ENCODE measurements around the gene GTF2IRD1. TPM values are rescaled to one million over a fixed set of nuclear protein-coding genes. Genes with fewer than 3 reads are reported as not detected.
"Not testable (repeated sequence)": the region's sequence is repeated elsewhere in the genome, so short reads cannot be mapped to it uniquely, and the experiment has no call there.

GTF2IRD1 gene
- total RNA-seq, 1 donor from 2014 or later, result 0.39 TPM

DNA sequence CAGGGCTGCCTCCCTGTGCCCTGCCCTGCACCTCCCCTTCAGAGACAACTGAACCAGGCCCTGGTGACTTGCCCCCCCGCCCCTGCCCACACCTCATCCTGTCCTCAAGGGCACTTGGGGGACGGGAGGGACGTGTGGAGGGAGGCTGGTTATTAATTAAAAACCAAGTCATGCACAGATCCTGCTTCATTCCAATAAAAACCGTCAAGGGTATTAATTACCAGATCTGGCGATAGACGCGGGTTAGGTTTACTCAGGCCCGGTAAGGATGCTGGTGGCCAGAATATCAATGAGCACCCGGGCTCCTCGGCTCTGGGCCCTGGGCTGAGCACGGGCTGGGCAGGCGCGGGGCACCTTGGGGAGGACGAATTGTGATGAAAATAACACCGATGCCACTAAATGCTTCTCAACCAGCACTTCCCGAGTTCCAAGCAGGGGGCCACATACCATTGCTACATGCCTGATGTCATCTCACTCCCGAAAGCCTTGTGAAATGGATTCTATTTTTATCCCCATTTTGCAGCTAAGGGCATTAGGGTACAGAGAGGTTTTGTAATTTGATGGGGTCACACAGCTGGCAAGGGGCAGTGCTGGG, 24.5 kb upstream of the GTF2IRD1 start:
- intact Hi-C loops (cut with micrococcal nuclease), result no loop called here

DNA sequence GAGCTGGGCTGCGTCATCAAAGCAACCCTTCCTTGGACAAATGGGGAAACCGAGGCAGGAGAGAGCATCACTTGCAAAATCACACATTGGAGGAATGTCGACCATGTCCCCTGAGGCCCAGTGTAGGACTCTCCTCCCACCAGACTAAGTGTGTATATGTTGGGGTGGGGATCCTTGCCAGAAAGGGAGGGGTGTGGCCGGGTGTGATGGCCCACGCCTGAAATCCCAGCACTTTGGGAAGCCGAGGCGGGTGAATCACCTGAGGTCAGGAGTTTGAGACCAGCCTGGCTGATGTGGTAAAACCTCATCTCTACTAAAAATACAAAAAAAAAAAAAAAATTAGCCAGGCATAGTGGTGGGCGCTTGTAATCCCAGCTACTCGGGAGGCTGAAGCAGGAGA, 23.3 kb upstream of the GTF2IRD1 start:
- intact Hi-C loops (cut with micrococcal nuclease), result not testable (repeated sequence)

DNA sequence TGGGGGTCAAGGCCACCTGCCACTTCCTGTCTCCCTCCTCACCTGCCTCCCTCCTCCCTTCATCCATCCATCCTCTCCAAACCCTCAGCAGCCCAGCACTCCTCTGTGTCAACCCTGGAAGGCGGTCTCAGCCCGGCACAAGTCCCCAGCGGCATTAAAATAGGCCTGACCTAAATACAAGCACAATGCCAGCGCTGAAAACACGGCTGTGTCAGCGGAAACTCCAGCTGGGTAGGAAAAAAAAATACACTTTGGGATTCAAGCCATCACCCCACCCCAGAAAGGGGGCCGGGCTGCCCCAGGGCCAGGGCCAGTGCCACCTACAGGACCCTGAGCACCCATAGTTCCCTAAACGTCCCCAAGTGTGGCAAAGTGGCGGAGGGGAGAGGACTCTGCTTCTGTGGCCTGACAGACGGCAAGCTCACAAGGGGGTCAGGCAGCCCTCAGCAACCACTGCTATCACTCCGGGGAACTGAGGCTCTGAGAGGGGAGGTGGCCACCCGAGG, 22.7 kb upstream of the GTF2IRD1 start:
- intact Hi-C loops (cut with micrococcal nuclease), result no loop called here

DNA sequence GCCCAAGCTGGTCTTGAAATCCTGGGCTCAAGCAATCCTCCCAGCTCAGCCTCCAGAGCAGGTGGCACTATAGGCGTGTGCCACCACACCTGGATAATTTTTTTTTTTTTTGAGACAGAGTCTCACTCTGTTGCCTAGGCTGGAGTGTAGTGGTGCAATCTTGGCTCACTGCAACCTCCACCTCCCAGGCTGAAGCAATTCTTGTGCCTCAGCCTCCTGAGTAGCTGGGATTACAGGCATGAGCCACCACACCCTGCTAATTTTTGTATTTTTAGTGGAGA, 16.5 kb upstream of the GTF2IRD1 start:
- intact Hi-C loops (cut with micrococcal nuclease), result not testable (repeated sequence)

DNA sequence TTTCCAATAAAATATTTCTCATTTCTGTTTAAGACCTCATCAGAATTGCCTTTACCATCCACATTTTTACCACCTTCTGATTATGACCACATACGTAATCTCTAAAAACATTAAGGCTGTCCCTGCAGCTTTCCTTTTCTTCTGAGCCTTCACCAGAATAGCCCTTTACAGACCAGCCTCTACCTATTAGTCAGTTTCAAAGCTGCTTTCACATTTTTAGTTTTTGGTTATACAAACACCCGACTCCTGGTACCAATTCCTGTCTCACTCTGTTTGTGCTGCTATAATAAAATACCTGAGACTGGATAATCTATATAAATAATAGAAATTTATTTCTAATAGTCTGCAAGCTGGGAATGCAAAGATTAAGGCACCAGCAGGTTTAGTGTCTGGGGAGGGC, 15.4 kb upstream of the GTF2IRD1 start:
- intact Hi-C loops (cut with micrococcal nuclease), result no loop called here

DNA sequence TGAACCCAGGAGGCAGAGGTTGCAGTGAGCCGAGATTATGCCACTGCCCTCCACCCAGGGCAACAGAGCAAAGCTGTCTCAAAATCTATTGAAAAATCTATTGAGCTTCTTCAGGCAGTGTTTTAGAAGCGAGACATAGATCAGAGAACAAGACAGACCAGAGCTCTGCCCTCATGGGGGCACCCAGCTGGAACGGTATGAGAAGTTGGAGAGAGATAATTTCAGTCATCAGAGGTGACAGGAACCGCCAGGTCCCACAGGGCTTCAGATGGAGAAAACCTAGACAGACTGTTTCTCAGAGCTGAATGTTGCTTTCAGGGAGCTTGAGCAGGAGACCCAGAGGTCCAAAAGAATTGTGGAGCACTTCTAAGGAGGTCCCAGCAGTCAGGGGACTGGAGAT, 14.2 kb upstream of the GTF2IRD1 start:
- intact Hi-C loops (cut with micrococcal nuclease), result no loop called here

DNA sequence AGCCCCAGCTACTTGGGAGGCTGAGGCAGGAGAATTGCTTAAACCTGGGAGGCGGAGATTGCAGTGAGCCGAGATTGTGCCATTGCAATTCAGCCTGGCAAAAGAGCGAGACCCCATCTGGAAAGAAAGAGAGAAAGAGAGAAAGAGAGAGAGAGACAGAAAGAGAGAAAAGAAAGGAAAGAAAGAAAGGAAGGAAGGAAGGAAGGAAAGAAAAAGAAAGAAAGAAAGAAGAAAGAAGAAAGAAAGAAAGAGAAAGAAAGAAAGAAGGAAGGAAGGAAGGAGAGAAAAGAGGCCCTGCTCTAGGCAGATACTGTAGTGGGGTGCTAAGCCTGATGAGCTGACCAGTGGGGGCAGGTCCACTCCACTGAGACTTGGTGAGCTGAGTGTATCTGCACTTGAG, 13.6 kb upstream of the GTF2IRD1 start:
- intact Hi-C loops (cut with micrococcal nuclease), result not testable (repeated sequence)

DNA sequence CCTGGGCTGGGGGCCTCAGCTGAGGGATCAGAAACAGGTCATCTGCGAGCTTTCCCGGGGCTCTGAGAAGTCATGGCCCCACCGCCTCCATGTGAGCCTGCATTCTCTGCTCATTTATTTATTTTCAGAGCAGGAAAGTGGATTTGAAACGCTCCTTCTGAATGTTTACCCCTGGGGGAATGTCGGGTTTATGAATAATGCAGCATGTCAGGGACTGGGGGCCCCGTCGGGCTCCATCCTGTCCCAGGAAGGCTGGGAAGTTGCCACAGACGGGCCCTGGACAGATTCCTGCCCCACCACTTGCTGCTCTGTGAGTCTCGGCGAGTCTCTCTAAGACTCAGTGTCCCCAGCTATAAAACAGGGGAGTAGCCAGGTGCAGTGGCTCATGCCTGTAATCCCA, 11.9 kb upstream of the GTF2IRD1 start:
- intact Hi-C loops (cut with micrococcal nuclease), result no loop called here

DNA sequence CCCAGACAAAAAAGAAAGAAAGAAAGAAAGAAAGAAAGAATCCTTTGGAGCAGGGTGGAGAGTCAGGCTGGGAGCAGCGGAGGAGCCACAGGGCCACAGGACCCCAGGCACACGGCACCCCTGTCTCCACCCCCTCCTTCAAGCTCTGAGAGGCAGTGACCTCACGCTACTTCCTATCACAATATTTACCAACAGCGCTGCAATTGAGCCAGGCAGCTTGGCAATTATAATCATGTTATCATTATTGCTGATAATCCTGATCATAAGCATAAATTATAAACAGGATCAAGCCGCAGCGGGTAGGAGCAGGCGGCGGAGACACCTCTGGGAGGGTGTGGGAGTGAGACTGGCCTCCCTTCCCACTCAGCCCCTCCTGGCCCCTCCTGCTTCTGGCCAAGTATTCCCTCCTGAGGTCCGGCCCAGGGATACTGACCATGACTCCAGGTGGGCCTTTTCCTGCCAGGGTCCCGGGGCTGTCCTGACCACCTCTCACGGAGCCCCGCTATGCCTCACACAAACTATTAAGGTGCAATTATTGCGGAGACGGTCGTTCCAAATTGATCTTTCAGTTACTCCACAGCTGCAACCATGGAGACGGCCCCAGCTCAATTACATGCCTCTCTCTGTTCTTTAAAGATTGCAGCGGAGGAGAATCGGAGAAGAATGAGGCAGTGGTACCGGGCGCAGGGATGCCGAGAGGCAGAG, 10.0 kb upstream of the GTF2IRD1 start:
- intact Hi-C loops (cut with micrococcal nuclease), result no loop called here

DNA sequence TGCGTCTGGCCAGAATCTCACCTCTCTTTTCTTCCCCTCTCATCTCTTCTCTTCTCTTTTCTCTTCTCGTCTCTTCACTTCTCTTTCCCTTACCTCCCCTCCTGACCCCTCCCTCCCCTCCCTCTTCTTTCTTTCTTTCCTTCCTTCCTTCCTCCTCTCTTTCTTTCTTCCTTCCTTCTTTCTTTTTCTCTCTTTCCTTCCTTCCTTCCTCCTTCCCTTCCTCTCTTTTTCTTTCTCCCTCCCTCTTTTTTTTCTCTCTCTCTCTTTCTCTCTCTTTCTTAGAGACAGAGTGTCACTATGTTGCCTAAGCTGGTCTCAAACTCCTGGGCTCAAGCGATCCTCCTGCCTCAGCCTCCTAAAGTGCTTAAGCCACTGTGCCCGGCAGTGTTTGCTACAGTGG, 4.6 kb upstream of the GTF2IRD1 start:
- intact Hi-C loops (cut with micrococcal nuclease), result no loop called here

DNA sequence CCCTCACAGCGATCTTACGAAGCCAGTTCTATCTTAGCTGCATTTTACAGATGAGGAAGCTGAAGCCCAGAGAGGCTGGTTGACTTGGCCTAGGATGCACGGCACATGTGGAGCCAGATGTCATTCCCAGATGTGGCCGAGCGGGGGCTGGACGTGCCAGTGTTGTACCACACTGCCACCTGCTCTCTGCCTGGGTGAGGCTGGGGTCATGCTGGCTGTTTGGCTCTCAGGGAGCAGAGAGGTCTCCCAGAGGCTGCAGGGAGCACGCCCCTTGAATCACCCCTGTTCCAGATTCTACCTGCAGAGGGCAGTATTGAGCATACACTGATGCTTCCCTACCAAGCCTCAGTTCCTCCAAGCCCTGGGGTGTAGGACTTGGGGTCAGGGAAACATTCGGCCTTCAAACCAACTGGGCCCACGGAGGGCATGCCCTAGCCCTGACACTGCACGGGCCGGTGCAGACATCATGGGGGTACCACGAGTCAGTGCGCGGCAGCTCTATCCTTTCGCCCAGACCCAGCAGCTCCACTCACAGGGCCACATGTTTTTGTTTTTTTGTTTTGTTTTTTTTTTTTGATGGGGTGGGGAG, 3.8 kb upstream of the GTF2IRD1 start:
- intact Hi-C loops (cut with micrococcal nuclease), result loop anchor here (2.0 kb wide), 1 partner anchor 117 kb away; no protein-coding TSS in a partner anchor

DNA sequence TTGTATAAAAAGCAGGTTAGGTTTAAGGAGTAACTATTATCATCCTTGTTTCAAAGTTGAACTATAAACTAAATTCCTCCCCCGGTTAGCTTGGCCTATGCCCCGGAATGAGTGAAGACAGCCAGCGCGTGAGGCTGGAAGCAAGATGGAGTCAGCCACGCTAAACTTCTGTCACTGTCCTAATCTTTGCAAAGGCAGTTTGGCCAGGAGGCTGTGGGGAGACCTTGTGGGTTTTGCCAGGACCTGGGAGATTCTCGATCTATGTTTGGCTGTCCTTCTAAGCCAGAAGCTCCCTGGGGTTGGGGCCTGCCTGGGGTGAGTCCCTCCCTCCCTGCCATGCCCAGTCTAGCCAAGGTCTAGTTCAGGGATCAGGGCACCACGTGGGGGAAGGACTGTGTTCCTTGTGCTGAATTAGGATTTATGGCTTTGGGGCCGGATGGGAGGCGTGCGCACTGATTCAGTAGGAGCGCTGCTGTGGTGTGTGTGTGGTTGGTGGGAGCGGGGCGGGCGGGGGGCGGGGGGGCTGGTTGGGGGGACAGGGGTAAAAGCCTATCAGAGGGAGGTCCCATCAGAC, 871 bp upstream of the GTF2IRD1 start:
- intact Hi-C loops (cut with micrococcal nuclease), result loop anchor here (2.0 kb wide), 1 partner anchor 204 kb away; the partner anchor contains the start of gene GTF2I

DNA sequence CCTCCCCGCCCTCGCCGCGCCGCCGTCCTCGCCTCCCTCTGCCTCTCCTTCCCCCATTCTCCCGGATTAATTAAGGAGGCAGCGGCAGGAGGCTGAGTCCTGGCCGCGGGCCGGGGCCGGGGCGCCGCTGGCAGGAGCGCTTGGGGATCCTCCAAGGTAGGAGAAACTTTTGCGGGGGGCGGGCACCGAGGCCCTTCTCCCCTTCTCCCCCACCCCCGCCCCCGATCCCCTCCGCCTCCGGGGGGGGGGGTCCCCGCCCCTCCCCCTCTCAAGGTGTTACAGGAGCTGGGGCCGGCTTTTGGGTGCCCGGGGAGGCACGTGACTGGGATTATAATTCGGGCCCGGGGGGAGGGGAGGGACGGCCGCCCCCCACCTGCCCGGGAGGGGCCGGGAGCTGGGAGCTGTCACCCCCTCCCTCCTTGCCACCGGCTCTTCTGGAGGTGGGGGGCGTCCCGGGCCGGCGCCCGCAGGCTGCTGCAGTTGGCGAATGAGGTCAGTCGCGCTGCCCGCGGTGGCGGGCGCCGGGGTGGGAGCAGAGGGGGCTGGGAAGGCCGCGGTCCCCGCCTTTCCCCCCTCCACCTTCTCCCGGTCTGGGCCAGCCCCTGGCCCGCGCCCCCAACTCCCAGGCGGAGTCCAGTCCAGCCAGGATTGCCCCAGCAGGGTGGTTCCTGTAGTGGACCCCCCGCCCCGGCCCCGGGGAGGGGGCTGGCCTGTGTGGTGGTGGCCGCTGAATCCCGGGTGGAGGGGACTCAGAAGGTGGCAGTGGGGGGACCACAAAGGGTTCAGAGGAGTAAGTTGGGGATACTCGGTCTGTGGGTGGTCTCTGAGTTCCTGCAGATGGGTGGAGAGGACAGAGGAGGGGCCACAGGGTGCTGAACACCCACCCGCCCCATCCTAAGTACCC, 567 bp downstream of the GTF2IRD1 start:
- intact Hi-C loops (cut with micrococcal nuclease), result no loop called here

DNA sequence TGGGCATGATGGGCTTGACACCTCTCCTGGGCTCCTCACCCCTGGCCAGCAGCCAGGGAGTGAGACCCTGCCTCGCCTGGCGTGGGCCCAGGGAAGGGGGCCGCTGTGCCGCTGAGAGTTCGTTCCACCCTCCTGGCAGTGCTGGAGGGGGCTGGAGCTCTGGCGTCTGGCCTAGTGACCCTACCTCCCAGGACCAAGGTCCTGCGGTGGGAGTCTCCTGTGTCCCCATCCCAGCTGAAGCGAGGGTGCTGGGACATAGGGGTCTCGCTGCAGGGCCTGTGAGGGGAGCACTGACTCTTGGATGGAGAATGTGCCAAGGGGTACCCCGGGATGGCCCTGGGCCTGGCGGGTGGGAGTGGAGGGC, 1.2 kb downstream of the GTF2IRD1 start:
- intact Hi-C loops (cut with micrococcal nuclease), result no loop called here

DNA sequence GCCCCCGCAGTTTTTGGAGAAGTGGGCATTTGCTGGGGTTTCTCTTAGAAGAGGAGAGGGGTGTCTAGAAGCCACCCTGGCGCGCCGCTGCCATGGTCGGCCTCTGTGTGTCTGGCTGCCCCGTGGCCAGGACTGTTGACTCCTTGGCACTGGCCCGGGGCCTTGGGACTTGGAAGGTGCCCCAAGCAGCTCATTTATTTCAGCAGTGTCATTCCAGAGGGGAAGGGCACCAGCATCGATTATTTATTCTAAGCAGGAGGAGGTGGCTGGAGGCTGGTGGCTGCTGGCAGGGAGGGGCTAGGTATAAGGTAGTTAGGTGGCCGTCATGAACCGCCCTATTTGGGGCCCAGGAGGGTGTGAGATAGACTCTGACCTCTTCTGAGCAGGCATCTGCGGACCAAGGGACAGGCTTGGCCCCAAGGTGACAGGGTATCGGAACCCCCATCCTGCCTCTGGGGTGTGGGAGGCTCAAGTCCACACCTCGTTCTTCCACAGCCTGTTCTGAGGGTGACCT, 1.6 kb downstream of the GTF2IRD1 start:
- intact Hi-C loops (cut with micrococcal nuclease), result no loop called here

DNA sequence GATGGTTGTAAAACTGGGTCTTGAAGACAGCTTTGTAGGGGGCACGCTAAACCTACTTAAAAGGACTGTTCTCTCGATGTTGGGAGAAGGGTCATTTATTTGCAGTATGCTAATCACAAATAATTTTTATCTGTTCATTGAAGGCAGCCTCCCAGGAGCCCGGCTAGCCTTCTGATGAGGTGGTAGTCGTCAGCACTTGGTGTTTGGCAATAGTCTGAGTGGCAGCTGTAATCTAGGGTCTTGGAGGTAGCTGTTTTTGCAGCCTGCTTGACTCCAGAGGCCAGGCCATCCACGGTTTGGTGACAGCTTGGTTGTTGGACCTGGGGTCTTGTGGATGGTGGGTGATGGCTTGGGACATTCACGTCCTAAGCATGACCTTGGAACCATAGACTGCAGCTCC, 2.2 kb downstream of the GTF2IRD1 start:
- intact Hi-C loops (cut with micrococcal nuclease), result no loop called here

DNA sequence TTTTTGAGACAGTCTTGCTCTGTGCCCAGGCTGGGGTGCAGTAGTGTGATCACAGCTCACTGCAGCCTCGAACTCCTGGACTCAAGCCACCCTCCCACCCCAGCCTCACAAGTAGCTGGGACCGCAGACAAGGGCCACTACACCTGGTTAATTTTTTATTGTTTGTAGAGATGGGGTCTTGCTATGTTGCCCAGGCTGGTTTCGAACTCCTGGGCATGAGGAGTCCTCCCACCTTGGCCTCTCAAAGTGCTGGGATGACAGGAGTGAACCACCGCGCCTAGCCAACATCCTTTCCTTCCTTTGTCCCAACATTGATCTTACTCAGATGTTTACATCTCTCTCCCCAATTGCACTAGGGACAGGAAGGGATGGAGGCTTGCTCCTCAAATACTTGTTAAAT, 3.3 kb downstream of the GTF2IRD1 start:
- intact Hi-C loops (cut with micrococcal nuclease), result no loop called here

DNA sequence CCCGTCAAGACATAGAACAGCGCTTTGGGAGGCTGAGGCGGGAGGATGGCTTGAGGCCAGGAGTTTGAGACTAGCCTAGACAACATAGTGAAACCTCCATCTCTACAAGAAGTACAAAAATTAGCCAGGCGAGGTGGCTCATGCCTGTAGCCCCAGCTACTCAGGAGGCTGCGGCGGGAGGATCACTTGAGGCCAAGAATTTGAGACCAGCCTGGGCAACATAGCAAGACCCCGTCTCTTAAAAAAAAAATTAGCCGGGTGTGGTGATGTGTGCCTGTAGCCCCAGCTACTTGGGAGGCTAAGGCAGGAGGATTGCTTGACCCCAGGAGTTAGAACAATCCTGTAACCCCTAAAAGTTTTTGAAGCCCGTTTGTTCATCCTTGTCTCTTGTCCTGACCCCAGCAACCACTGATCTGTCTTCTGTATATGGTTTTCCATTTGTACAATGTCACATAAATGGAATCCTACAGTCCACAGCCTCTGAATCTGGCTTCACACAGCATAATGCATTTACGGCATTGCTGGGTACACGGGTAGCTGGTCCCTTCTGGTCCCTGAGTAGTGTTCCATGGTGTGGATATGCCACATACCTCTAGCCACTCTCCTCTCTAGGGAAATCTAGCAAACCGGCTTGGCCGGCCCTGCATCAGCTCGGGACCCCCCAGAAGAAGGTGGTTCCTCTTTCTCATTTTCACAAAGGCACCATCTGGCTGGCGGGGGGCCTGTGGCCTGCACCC, 8.4 kb downstream of the GTF2IRD1 start:
- intact Hi-C loops (cut with micrococcal nuclease), result no loop called here

DNA sequence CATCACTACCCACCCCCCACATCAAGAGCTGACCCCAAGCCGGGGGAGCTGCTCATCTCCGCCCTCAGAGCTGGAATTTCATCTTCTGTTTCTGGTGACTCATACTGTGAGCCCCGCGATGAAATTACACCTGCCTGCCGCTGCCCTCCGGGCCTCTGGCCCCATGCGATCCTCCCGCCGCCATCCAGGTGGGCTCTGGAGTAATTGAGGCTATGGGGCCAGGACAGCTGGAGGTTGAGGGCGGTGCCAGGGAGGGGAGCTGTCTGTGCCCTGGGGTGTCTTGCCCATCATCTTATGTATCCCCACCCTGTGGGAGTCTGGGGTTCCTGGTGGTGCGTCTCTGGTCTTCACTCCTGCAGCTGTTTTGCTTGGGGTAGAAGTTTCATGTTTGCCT, 9.0 kb downstream of the GTF2IRD1 start:
- intact Hi-C loops (cut with micrococcal nuclease), result no loop called here
